Kidney (tissue), 14 donors: ENCODE measurements around the gene AKIRIN1. TPM values are rescaled to one million over a fixed set of nuclear protein-coding genes. Genes with fewer than 3 reads are reported as not detected.
A peak's percentile ranks its signal among the peaks of the same experiment; 100 is the strongest.

ENCODE experiments used
- DNase-seq, 5 donors: peaks; one replicate each; pipeline ENCODE4 v3.0.0-alpha.2; 2013 to 2020
- FAIRE-seq: peaks from 2 replicates; lab custom pipeline; 2012; peaks lifted over from hg19 to GRCh38; lab: Jason Lieb, UNC
- H3K27ac ChIP-seq, 2 donors: one replicate each; pipeline ENCODE4 v1.7.0; 2013; ENCODE audit warnings: low read depth in 2 of 2, low read length in 2 of 2, inconsistent platforms in 1 of 2
- H3K27me3 ChIP-seq: one replicate; pipeline ENCODE4 v1.7.1; 2013; ENCODE audit warnings: low read length, inconsistent platforms; ENCODE audit not compliant: control insufficient read depth, insufficient read depth
- H3K36me3 ChIP-seq, 3 donors: one replicate each; pipeline versions ENCODE4 v1.7.0 to v1.7.1; 2013; ENCODE audit warnings: low read length in 3 of 3, control low read depth in 1 of 3, inconsistent platforms in 1 of 3; ENCODE audit not compliant: insufficient read depth in 3 of 3, control insufficient read depth in 2 of 3
- H3K4me1 ChIP-seq, 3 donors: one replicate each; pipeline versions ENCODE4 v1.7.0 to v1.7.1; 2013; ENCODE audit warnings: low read length in 3 of 3, inconsistent platforms in 1 of 3, low read depth in 1 of 3; ENCODE audit not compliant: control insufficient read depth in 2 of 3, insufficient read depth in 2 of 3
- H3K4me3 ChIP-seq, 3 donors: one replicate each; pipeline versions ENCODE4 v1.7.0 to v1.8.1; 2013; ENCODE audit warnings: low read length in 3 of 3, control low read depth in 1 of 3, inconsistent platforms in 1 of 3
- H3K9ac ChIP-seq, 3 donors: one replicate each; pipeline versions ENCODE4 v1.7.0 to v1.7.1; 2013; ENCODE audit warnings: low read length in 3 of 3, control low read depth in 1 of 3, inconsistent platforms in 1 of 3
- H3K9me3 ChIP-seq, 3 donors: one replicate each; pipeline versions ENCODE4 v1.7.0 to v1.7.1; 2013; ENCODE audit warnings: low read length in 3 of 3, control low read depth in 1 of 3, inconsistent platforms in 1 of 3; ENCODE audit not compliant: control insufficient read depth in 2 of 3, insufficient read depth in 1 of 3
- intact Hi-C: fragments of 100-400 bp; cut with DNase I; formaldehyde crosslinking; loops from one replicate; pipeline ENCODE4 v1.11.1; 2022
- polyA plus RNA-seq: library from polyadenylated mRNA; stranded (reverse); fragments of 350-450 nt; fragmentation: Illumina TruSeq; extraction: RNeasy Lipid Tissue Mini Kit (QIAGEN cat#74804); gene quantifications from one replicate; pipeline ENCODE4 v1.2.3, GENCODE V29; 2014; ENCODE audit warnings: low read depth, low replicate concordance; ENCODE audit not compliant: insufficient read depth
- total RNA-seq: library from RNA; stranded (reverse); fragmentation: NEBNext Ultra II Directional; extraction: Animal tissue kit (Norgen Biotek cat#: 25700); gene quantifications from one replicate; pipeline ENCODE4 v1.2.1, GENCODE V29; 2021
- TF ChIP-seq, protein P1 (sequence below): IDR thresholded peaks from 3 replicates; pipeline ENCODE4 v1.5.1; 2012; ENCODE audit warnings: mild to moderate bottlenecking, moderate library complexity, borderline replicate concordance; ENCODE audit not compliant: insufficient read depth; ENCODE audit errors: extremely low read depth
- donor health status: control.
- donor health status: control.
- donor health status: control.
- donor health status: control.
- donor health status: control.
- donor health status: DM: yes; HTN: yes; CAD: no.
- donor health status: Normal renal cell carcinoma (clear cell type).

Gene AKIRIN1
- total and polyA plus RNA-seq, 2 donors from 2014 or later, result 40.7 to 56.9 TPM

DNA sequence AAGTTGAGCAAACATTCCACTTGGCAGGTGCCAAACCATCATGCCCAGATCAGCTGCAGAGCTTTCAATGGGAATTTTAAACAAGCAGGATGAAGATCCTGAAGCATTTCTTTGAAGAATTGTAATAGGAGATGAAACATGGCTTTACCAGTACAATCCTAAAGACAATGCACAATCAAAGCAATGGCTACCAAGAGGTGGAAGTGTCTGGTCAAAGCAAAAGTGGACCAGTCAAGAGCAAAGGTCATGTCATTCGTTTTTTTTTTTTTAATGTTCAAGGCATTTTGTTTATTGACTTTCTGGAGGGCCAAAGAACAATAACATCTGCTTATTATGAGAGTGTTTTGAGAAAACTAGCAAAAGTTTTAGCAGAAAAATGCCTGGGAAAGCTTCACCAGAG, 32.1 kb downstream of the AKIRIN1 start:
- Histone ChIP-seq H3K27me3 (no peaks in the 10 kb centered on the region), H3K9ac (no peak overlapping the region), H3K9me3 (no peaks in the 10 kb centered on the region), H3K27ac (no peak overlapping the region), H3K36me3 (no peaks in the 10 kb centered on the region), H3K4me3 (no peak overlapping the region), H3K4me1 (peaks cover 0 to 8% (median 6%) of the 10 kb centered on the region in 3 donors)
- FAIRE-seq (no peak), DNase-seq (no peak)
- intact Hi-C loops, result no loop called here
- TF ChIP-seq, protein P1, sequence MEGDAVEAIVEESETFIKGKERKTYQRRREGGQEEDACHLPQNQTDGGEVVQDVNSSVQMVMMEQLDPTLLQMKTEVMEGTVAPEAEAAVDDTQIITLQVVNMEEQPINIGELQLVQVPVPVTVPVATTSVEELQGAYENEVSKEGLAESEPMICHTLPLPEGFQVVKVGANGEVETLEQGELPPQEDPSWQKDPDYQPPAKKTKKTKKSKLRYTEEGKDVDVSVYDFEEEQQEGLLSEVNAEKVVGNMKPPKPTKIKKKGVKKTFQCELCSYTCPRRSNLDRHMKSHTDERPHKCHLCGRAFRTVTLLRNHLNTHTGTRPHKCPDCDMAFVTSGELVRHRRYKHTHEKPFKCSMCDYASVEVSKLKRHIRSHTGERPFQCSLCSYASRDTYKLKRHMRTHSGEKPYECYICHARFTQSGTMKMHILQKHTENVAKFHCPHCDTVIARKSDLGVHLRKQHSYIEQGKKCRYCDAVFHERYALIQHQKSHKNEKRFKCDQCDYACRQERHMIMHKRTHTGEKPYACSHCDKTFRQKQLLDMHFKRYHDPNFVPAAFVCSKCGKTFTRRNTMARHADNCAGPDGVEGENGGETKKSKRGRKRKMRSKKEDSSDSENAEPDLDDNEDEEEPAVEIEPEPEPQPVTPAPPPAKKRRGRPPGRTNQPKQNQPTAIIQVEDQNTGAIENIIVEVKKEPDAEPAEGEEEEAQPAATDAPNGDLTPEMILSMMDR, result no peak

DNA sequence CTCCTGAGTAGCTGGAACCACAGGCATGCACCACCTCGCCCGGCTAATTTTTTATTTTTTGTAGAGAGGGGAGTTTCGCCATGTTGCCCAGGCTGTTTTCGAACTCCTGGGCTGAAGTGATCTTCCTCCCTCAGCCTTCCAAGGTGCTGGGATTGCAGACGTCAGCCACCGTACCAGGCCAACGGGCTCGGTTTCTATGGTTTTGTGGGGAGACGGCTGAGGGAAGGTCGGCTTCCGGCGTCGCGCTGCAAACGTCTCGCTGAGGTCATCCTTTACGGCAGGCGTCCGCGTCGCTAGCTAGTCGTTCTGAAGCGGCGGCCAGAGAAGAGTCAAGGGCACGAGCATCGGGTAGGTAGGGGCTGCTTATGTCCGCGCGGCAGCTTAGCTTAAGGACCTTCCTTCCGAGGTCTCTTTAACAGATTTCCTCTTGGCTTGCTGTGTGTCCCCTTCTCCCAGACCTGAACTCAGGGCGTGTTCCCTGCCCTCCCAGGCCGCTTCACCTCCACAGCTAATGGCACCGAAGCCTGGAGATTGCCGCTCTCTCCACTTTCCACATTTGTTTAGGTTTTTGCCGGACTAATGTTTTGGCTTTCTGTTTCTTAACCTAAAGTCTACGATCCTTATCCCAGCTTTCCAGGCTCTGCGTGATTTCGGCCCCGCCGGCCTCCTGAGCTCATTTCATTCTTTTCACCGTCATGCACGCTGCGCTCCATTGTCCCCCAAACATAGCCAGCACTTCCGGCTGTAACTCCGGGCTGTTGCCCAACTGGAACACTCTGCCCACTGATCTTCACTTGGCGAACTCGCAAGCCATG, 35.2 kb downstream of the AKIRIN1 start, which contains the start of gene NDUFS5:
Gene NDUFS5, plus strand, starts transcription at position 300 of the 815 bp plus-strand sequence. CDS start 2,375 bp downstream, outside the sequence.
- intact Hi-C loops, result no loop called here
- DNase-seq (peak; percentile 94 to 98 (median 96)), FAIRE-seq (no peak)
- Histone ChIP-seq H3K27ac (peak within 1 kb of the TSS; percentile 95 to 96), H3K9me3 (no peaks in the 10 kb centered on the region), H3K9ac (peak within 1 kb of the TSS; percentile 90 to 100 (median 95)), H3K4me3 (peak within 1 kb of the TSS; percentile 95 to 100 (median 100)), H3K4me1 (peaks cover 0 to 8% (median 6%) of the 10 kb centered on the region in 3 donors), H3K27me3 (no peaks in the 10 kb centered on the region), H3K36me3 (peaks cover 2 to 15% (median 9%) of the 10 kb centered on the region in 3 donors)
- TF ChIP-seq, protein P1, result no peak

DNA sequence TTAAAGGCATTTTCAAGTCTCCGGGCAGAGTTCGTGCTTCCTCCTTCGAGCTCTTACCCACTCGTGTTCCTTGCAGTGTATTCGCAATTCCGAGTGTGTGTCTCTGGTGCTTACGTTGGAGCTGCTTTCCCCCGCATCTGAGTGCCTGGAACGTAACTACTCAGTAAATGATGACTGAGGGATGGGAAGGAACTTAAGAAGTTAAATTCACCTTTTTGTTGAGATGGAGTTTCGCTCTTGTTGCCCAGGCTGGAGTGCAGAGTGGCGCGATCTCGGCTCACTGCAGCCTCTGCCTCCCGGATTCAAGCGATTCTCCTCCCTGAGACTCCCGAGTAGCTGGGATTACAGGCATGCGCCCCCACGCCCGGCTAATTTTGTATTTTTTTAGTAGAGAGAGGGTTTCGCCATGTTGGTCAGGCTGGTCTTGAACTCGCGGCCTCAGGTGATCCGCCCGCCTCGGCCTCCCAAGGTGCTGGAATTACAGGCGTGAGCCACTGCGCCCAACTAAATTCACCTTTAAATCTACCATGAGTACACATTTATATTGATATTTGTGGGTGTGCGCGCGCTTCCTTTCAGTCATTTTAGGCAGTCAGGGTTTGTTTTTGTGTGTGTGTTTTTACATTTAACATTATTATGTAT, 35.9 kb downstream of the AKIRIN1 start:
- H3K4me3 ChIP-seq, result peak overlapping the region; percentile 95 to 100 (median 100)
- peak in 1 of 5 donors; percentile 48 for DNase-seq
- TF ChIP-seq, protein P1, result no peak

More for the DNA sequence above, 35.9 kb downstream of the AKIRIN1 start:
- Histone ChIP-seq H3K4me1 (peaks cover 0 to 8% (median 6%) of the 10 kb centered on the region in 3 donors), H3K27ac (peak overlapping the region; percentile 95 to 96), H3K27me3 (no peaks in the 10 kb centered on the region), H3K36me3 (peaks cover 2 to 22% (median 13%) of the 10 kb centered on the region in 3 donors), H3K9me3 (no peaks in the 10 kb centered on the region), H3K9ac (peak overlapping the region; percentile 90 to 100 (median 95))
- no peak for FAIRE-seq
- intact Hi-C loops, result no loop called here
